Spleen (tissue), 11 donors: ENCODE measurements around the gene CBLN3. TPM values are rescaled to one million over a fixed set of nuclear protein-coding genes. Genes with fewer than 3 reads are reported as not detected.
A peak's percentile ranks its signal among the peaks of the same experiment; 100 is the strongest.

Experiments
- DNase-seq: peaks from one replicate; pipeline ENCODE4 v3.0.0-alpha.2; 2020
- H3K27ac ChIP-seq, 8 donors: fragments of 200-600 bp; sonication (generic) in 7 of 8; 1 replicate in 4 of 8; 2 replicates in 4 of 8; pipeline versions ENCODE4 v1.5.0 to v1.8.0; 2016 to 2021; ENCODE audit warnings: inconsistent platforms in 4 of 8, mild to moderate bottlenecking in 4 of 8, moderate library complexity in 1 of 8
- H3K27me3 ChIP-seq, 7 donors: fragments of 200-600 bp; sonication (generic) in 6 of 7; replicated peaks in 1 of 7; 1 replicate in 4 of 7; 2 replicates in 3 of 7; pipeline versions ENCODE4 v1.5.0 to v1.8.0; 2016 to 2021; ENCODE audit warnings: inconsistent platforms in 3 of 7, mild to moderate bottlenecking in 1 of 7
- H3K36me3 ChIP-seq, 6 donors: fragments of 200-600 bp; sonication (generic) in 5 of 6; 1 replicate in 4 of 6; 2 replicates in 2 of 6; pipeline versions ENCODE4 v1.5.0 to v1.8.0; 2016 to 2021; ENCODE audit warnings: inconsistent platforms in 2 of 6
- H3K4me1 ChIP-seq, 6 donors: fragments of 200-600 bp; sonication (generic) in 5 of 6; 1 replicate in 3 of 6; 2 replicates in 3 of 6; pipeline versions ENCODE4 v1.5.0 to v1.8.0; 2016 to 2021; ENCODE audit warnings: inconsistent platforms in 3 of 6
- H3K4me3 ChIP-seq, 8 donors: fragments of 200-600 bp; sonication (generic) in 7 of 8; 1 replicate in 4 of 8; 2 replicates in 4 of 8; pipeline versions ENCODE4 v1.5.0 to v1.8.0; 2016 to 2021; ENCODE audit warnings: inconsistent platforms in 4 of 8, mild to moderate bottlenecking in 4 of 8, moderate library complexity in 2 of 8
- H3K9me3 ChIP-seq, 8 donors: fragments of 200-600 bp; sonication (generic) in 7 of 8; 1 replicate in 4 of 8; 2 replicates in 4 of 8; pipeline versions ENCODE4 v1.5.0 to v1.8.0; 2016 to 2021; ENCODE audit warnings: inconsistent platforms in 4 of 8
- POLR2A ChIP-seq, 3 donors: fragments of 450-650 bp; IDR thresholded peaks; one replicate each; pipeline ENCODE4 v1.5.1; 2017; ENCODE audit warnings: antibody characterized with exemption in 3 of 3, mild to moderate bottlenecking in 1 of 3
- POLR2AphosphoS5 ChIP-seq, 3 donors: sonication (generic); formaldehyde crosslinking; IDR thresholded peaks; one replicate each; pipeline ENCODE4 v1.5.1; 2017; ENCODE audit warnings: antibody characterized with exemption in 3 of 3
- WGBS, 5 donors: extraction: QIAGEN DNeasy Blood & Tissue Kit in 3 of 5; methylation state at CpG; one replicate each; pipeline versions ENCODE4 v1.1.5 to v1.1.7; 2013 to 2018; 5-methylcytosine and 5-hydroxymethylcytosine counted together
- intact Hi-C: fragments of 100-400 bp; cut with DNase I; formaldehyde crosslinking; loops from one replicate; pipeline ENCODE4 v1.15.0; 2023; ENCODE audit warnings: low total_unique reads
- polyA plus RNA-seq, 3 donors: library from polyadenylated mRNA; stranded (reverse); fragments of 200-250 nt; gene quantifications; one replicate each; pipeline ENCODE4 v1.2.1, GENCODE V29; 2013
- total RNA-seq, 7 donors: library from RNA; depleted of rRNA in 3 of 7; stranded (reverse); fragments of >200 nt in 3 of 7; fragmentation: NEBNext Ultra II Directional in 4 of 7; extraction: Animal tissue kit (Norgen Biotek cat#: 25700) in 4 of 7; gene quantifications; one replicate each; pipeline versions ENCODE4 v1.1.0 to v1.2.1, GENCODE V29; 2016 to 2021
- TF ChIP-seq, protein P1 (sequence below), 11 experiments: fragments of 200-600 bp in 7 of 11; fragments of 450-650 bp in 4 of 11; sonication (generic) in 4 of 11; IDR thresholded peaks in 8 of 11; conservative IDR thresholded peaks in 3 of 11; 1 replicate in 7 of 11; 2 replicates in 4 of 11; pipeline versions ENCODE4 v1.4.0 to v1.8.0; 2016 to 2021; ENCODE audit warnings: antibody characterized with exemption in 11 of 11, inconsistent platforms in 4 of 11, mild to moderate bottlenecking in 1 of 11
- donor health status: healthy with polysubstance abuse.
- donor health status: DM: no; HTN: no; CAD: no; lungs with moderate emphysema.
- donor health status: DM: no; HTN: no; CAD: no.
- donor health status: Bipolar disorder and iron deficiency.
- donor health status: healthy.
- donor health status: DM: no; HTN: no; CAD: no.
- donor health status: DM: yes; HTN: yes; CAD: no.

Gene CBLN3
- total and polyA plus RNA-seq, 10 donors = 4.3 to 21.7 (median 10.2) TPM

DNA sequence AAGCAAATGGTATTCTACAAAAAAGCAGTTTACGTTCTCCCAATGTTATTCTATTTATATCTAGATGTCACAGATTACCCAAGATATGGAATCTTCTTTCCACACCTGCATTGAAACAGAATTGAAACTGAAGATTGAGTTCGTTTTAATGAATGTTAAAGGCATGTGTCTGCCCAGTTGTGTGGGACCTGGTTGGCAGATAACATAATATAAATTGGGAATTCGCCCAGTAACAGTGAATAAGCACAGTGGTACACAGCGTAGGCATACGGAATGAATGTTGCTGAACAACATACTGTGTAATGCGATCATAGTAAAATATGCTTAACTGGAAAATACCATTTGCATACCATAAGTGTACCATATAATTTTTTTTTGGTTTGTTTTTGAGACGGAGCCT, 4.6 kb upstream of the CBLN3 start:
- TF ChIP-seq POLR2AphosphoS5 (IDR thresholded peaks at IDR 0.05) (no peak), POLR2A (IDR thresholded peaks at IDR 0.05) (no peak)
- TF ChIP-seq, protein P1, sequence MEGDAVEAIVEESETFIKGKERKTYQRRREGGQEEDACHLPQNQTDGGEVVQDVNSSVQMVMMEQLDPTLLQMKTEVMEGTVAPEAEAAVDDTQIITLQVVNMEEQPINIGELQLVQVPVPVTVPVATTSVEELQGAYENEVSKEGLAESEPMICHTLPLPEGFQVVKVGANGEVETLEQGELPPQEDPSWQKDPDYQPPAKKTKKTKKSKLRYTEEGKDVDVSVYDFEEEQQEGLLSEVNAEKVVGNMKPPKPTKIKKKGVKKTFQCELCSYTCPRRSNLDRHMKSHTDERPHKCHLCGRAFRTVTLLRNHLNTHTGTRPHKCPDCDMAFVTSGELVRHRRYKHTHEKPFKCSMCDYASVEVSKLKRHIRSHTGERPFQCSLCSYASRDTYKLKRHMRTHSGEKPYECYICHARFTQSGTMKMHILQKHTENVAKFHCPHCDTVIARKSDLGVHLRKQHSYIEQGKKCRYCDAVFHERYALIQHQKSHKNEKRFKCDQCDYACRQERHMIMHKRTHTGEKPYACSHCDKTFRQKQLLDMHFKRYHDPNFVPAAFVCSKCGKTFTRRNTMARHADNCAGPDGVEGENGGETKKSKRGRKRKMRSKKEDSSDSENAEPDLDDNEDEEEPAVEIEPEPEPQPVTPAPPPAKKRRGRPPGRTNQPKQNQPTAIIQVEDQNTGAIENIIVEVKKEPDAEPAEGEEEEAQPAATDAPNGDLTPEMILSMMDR (IDR thresholded peaks at IDR 0.05 in 8 of 11, conservative IDR thresholded peaks at IDR 0.05 in 3 of 11) = no peak
- H3K4me1 ChIP-seq = peaks cover 45 to 87% (median 68%) of the 10 kb centered on the region in 6 donors
- intact Hi-C loops = loop anchor here (5.0 kb wide), 1 partner anchor 97 kb away; the partner anchor contains the start of genes ADCY4 and RIPK3

DNA sequence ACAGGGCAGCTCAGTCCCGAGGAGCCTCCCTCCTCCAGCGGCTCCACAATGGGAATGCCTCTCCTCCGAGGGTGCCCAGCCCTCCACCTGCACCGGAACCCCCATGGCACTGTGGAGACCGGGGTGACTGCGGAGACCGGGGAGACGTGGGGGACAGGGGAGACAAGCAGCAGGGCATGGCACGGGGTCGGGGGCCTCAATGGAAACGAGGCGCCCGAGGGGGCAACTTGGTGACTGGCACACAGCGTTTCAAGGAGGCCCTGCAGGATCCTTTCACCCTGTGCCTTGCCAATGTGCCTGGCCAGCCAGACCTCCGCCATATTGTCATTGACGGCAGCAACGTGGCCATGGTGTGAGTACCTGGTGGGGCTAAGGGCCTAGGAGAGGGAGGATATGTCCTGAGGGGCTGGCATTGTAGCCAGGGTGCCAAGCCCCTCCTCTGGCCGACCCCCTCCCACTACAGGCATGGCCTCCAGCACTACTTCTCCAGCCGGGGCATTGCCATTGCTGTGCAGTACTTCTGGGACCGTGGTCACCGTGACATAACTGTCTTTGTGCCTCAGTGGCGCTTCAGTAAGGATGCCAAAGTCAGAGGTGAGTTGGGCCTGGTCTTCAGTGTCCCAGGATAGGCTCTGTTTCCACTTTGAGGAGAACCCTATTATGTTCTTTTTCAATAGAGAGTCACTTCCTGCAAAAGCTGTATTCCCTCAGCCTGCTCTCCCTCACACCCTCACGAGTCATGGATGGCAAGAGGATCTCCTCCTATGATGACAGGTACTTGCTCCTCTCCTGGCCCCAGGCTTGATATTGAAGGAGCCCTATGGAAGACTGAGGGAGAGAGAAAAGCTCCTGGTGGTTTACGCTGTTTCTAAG, 3.0 kb upstream of the CBLN3 start:
- Histone ChIP-seq H3K4me1 (peaks cover 37 to 87% (median 58%) of the 10 kb centered on the region in 6 donors), H3K27me3 (no peaks in the 10 kb centered on the region), H3K9me3 (no peaks in the 10 kb centered on the region), H3K27ac (peak overlapping the region in 6 of 8 donors; percentile 63 to 100 (median 98)), H3K4me3 (peak overlapping the region in 5 of 8 donors; percentile 64 to 91 (median 73)), H3K36me3 (peaks cover 0 to 65% (median 45%) of the 10 kb centered on the region in 6 donors)
- 84 to 94% (median 88%) methylated on average over 23 to 24 of the region's 24 CpGs for WGBS, 5 donors
- intact Hi-C loops = loop anchor here (5.0 kb wide), 1 partner anchor 95 kb away; the partner anchor contains the start of genes ADCY4 and RIPK3
- TF ChIP-seq, protein P1 (IDR thresholded peaks at IDR 0.05 in 8 of 11, conservative IDR thresholded peaks at IDR 0.05 in 3 of 11) = no peak
- peak; percentile 8 to 52 (median 13) for TF ChIP-seq POLR2AphosphoS5 (IDR thresholded peaks at IDR 0.05)
- DNase-seq = peak; percentile 86

More for the DNA sequence above, 4.6 kb upstream of the CBLN3 start:
- H3K27me3 ChIP-seq = no peaks in the 10 kb centered on the region
- H3K9me3 ChIP-seq = no peaks in the 10 kb centered on the region
- H3K27ac ChIP-seq = no peak overlapping the region
- 85 to 93% (median 89%) methylated on average over 7 of the region's 7 CpGs for WGBS, 5 donors
- H3K4me3 ChIP-seq = no peak overlapping the region
- DNase-seq = no peak
- H3K36me3 ChIP-seq = peaks cover 0 to 81% (median 60%) of the 10 kb centered on the region in 6 donors

DNA sequence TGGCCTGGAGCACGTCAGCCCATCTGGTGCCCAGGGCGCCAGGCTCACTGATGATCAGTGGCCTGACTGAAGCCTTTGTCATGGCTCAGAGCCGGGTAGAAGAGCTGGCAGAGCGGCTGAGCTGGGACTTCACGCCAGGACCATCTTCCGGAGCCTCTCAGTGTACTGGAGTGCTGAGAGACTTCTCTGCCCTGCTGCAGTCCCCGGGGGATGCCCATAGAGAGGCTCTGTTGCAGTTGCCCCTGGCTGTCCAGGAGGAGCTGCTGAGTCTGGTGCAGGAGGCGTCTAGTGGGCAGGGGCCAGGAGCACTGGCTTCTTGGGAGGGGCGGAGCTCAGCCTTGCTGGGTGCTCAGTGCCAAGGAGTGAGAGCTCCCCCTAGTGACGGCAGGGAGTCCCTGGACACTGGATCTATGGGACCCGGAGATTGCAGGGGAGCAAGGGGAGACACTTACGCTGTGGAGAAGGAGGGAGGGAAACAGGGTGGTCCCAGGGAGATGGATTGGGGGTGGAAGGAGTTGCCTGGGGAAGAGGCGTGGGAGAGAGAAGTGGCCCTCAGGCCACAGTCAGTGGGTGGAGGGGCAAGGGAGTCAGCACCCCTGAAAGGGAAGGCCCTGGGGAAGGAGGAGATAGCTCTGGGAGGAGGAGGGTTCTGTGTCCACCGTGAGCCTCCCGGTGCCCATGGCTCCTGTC, 2.2 kb upstream of the CBLN3 start:
- Histone ChIP-seq H3K9me3 (no peaks in the 10 kb centered on the region), H3K27ac (peak overlapping the region; percentile 97 to 100 (median 98)), H3K4me3 (peak overlapping the region in 7 of 8 donors; percentile 64 to 91 (median 73)), H3K4me1 (peaks cover 29 to 86% (median 54%) of the 10 kb centered on the region in 6 donors), H3K36me3 (peaks cover 0 to 58% (median 38%) of the 10 kb centered on the region in 6 donors), H3K27me3 (no peaks in the 10 kb centered on the region)
- WGBS, 5 donors = 26 to 41% (median 39%) methylated on average over 12 to 15 of the region's 15 CpGs
- intact Hi-C loops = loop anchor here (5.0 kb wide), 1 partner anchor 94 kb away; the partner anchor contains the start of genes ADCY4 and RIPK3
- DNase-seq = peak; percentile 97
- TF ChIP-seq, protein P1 (IDR thresholded peaks at IDR 0.05 in 8 of 11, conservative IDR thresholded peaks at IDR 0.05 in 3 of 11) = peak; percentile 87 to 98 (median 96)
- no peak for TF ChIP-seq POLR2A (IDR thresholded peaks at IDR 0.05)
- TF ChIP-seq POLR2AphosphoS5 (IDR thresholded peaks at IDR 0.05) = peak; percentile 77 to 83 (median 82)
